GM19455 (cell line): Measurements from ENCODE around the gene C1orf21.

Experiments
- ATAC-seq: cut with Tn5 transposase; IDR thresholded peaks from one replicate; pipeline ENCODE4 v1.9.1; 2021; ENCODE audit not compliant: unreplicated experiment

C1orf21 gene

DNA sequence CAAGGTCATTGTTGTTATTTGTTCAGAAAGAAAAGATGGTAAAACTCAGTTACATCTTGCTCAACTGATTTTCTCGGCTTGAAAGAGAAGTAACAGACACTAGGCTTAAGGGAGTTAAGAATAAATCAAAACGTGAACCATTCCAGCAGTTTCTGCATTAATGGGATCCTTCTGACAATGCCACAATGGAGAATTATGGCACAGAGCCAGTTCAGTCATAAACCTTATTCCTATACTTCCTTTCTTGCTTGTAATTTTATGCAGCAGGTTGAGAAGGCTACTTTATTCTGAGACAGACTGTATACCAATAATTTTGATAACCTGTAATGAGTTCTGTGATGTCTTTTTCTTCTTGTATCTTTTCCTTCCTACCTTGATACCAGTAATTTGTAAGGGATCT, 167.0 kb downstream of the C1orf21 start:
- ATAC-seq, result no peak

GRCh38 chr1:184555665-184556641, 169.1 kb downstream of the C1orf21 start:
- no peak for ATAC-seq

- no peak for ATAC-seq
These were observed 169.8 kb downstream of the C1orf21 start for GRCh38 chr1:184556665-184557064.

- ATAC-seq, result no peak
These were observed 170.9 kb downstream of the C1orf21 start for GRCh38 chr1:184557423-184558347.

- ATAC-seq, result no peak
These were observed 171.9 kb downstream of the C1orf21 start for GRCh38 chr1:184558691-184559090.

- no peak for ATAC-seq
These were observed 172.4 kb downstream of the C1orf21 start for GRCh38 chr1:184559117-184559713.

DNA sequence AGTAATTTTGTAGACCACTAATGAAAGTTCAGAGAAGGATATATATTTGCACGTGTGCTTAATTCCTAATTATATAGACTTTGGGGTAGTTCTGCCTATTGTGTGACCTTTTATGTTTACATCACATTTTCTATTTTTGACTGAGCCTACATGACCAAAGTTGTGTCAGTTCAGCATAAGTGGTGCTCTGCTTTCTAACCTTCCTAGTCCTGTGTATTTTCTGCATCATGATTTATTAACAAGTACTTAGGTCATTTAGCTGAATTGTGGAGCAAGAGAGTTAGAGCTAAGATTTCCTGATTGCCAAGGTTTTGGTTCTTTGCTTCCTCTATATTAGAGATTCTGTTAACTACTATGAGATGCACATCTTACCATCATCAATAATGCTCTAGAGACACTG, 176.0 kb downstream of the C1orf21 start:
- no peak for ATAC-seq

- ATAC-seq, result no peak
These were observed 176.5 kb downstream of the C1orf21 start for GRCh38 chr1:184563308-184563707.

GRCh38 chr1:184567009-184567408, 180.2 kb downstream of the C1orf21 start:
- no peak for ATAC-seq

- ATAC-seq, result no peak
These were observed 180.8 kb downstream of the C1orf21 start for GRCh38 chr1:184567637-184568036.

GRCh38 chr1:184568148-184568547, 181.3 kb downstream of the C1orf21 start:
- ATAC-seq, result no peak

GRCh38 chr1:184569106-184569505, 182.3 kb downstream of the C1orf21 start:
- no peak for ATAC-seq

- no peak for ATAC-seq
These were observed 187.8 kb downstream of the C1orf21 start for GRCh38 chr1:184574588-184574987.

GRCh38 chr1:184576822-184577221, 190.0 kb downstream of the C1orf21 start:
- ATAC-seq, result no peak

GRCh38 chr1:184577319-184577718, 190.5 kb downstream of the C1orf21 start:
- ATAC-seq, result no peak

DNA sequence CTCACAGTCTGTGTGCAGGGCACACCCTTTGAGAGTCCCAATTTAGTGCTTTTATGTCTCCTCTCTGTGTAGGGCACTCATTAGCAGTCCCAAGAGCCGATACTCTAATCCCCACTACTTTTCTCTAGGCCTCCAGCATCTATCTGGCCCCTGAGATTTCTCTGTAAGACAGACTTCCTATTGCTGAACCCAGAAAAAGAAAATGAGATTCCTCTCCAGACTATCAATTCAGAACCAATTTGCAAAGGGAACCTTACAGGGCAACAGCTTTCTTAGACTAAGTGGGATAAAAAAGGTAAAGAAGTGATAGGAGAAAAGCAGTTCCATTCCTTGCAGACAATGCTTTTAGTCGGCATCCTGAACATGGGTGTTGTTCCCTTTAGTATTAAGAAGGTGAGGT, 195.6 kb downstream of the C1orf21 start:
- ATAC-seq, result no peak

- no peak for ATAC-seq
These were observed 197.0 kb downstream of the C1orf21 start for GRCh38 chr1:184583849-184584248.

- no peak for ATAC-seq
These were observed 201.9 kb downstream of the C1orf21 start for GRCh38 chr1:184588701-184589100.

DNA sequence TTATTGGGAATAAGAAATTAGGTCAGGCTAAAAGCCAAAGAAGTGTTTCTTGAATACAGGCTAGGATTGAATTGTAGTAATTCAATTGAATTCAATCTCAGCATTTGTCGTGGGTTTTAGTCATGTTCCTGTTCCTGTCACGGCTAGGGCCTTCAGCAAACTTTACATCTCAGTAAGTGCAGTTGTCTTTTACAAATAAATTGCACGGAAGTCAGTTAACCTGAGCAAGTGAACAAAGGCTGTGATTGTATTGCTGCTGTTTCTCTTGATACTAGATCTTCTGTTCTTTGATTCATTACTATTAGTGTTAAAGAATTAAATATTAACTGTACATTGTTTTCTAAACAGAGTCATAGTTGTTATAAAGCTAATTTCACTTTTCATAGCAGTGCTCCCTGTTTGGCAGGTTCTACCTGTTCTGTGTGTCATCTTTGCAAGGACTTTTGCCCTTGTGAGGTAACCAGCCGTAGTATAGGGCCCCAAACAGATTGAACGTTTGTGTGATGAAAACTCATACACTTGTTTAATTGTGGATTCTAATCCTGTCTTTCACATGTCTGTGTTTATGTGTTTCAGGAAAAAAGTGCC, 203.4 kb downstream of the C1orf21 start:
- ATAC-seq, result no peak

GRCh38 chr1:184593597-184593996, 206.8 kb downstream of the C1orf21 start:
- no peak for ATAC-seq

GRCh38 chr1:184595596-184595995, 208.8 kb downstream of the C1orf21 start:
- ATAC-seq, result no peak
